Nephron (organoid): Measurements from ENCODE around the gene CDKN1A.

Experiments used
- H3K27ac Mint-ChIP-seq, 3 experiments: 2 replicates each; pipeline ENCODE4 v1.8.0; 2020; ENCODE audit warnings: mixed read lengths in 3 of 3, mild to moderate bottlenecking in 2 of 3, moderate library complexity in 1 of 3
- H3K27me3 Mint-ChIP-seq: 2 replicates; pipeline ENCODE4 v1.8.0; 2021; ENCODE audit warnings: low read depth, mild to moderate bottlenecking, moderate library complexity, mixed read lengths
- H3K36me3 Mint-ChIP-seq: 2 replicates; pipeline ENCODE4 v1.8.0; 2020; ENCODE audit warnings: low read depth, mixed read lengths
- H3K4me1 Mint-ChIP-seq: 2 replicates; pipeline ENCODE4 v1.8.0; 2020; ENCODE audit warnings: mixed read lengths
- H3K4me3 Mint-ChIP-seq, 3 experiments: 2 replicates each; pipeline ENCODE4 v1.8.0; 2020; ENCODE audit warnings: mild to moderate bottlenecking in 3 of 3, mixed read lengths in 3 of 3, moderate library complexity in 2 of 3
- H3K9me3 Mint-ChIP-seq: 2 replicates; pipeline ENCODE4 v1.8.0; 2020; ENCODE audit warnings: mixed read lengths
- CTCF ChIP-seq, 3 experiments: fragments of 200-600 bp; sonication (generic); IDR thresholded peaks; one replicate each; pipeline ENCODE4 v1.5.0; 2021; ENCODE audit warnings: antibody characterized with exemption in 3 of 3; ENCODE audit not compliant: unreplicated experiment in 3 of 3

The CDKN1A gene

GRCh38 chr6:36657942-36658544, 20.5 kb upstream of the CDKN1A start:
- H3K4me3 Mint-ChIP-seq = no peak overlapping the region
- peaks cover 31% of the 10 kb centered on the region for H3K4me1 Mint-ChIP-seq
- H3K36me3 Mint-ChIP-seq = no peaks in the 10 kb centered on the region
- no peaks in the 10 kb centered on the region for H3K9me3 Mint-ChIP-seq
- no peak for TF ChIP-seq CTCF (IDR thresholded peaks at IDR 0.05; ENCODE audit: unreplicated experiment in 3 of 3)
- H3K27ac Mint-ChIP-seq = no peak overlapping the region
- peaks cover 6% of the 10 kb centered on the region for H3K27me3 Mint-ChIP-seq

GRCh38 chr6:36659271-36659670, 19.2 kb upstream of the CDKN1A start:
- H3K4me1 Mint-ChIP-seq = peaks cover 36% of the 10 kb centered on the region
- no peak overlapping the region for H3K27ac Mint-ChIP-seq
- no peak overlapping the region for H3K4me3 Mint-ChIP-seq
- H3K9me3 Mint-ChIP-seq = no peaks in the 10 kb centered on the region
- H3K27me3 Mint-ChIP-seq = peaks cover 10% of the 10 kb centered on the region
- no peak for TF ChIP-seq CTCF (IDR thresholded peaks at IDR 0.05; ENCODE audit: unreplicated experiment in 3 of 3)
- H3K36me3 Mint-ChIP-seq = no peaks in the 10 kb centered on the region

GRCh38 chr6:36660771-36661471, 17.6 kb upstream of the CDKN1A start:
- Mint-ChIP-seq H3K9me3 (no peaks in the 10 kb centered on the region), H3K27me3 (peaks cover 10% of the 10 kb centered on the region), H3K4me3 (no peak overlapping the region), H3K36me3 (no peaks in the 10 kb centered on the region), H3K27ac (no peak overlapping the region), H3K4me1 (peaks cover 29% of the 10 kb centered on the region)
- no peak for TF ChIP-seq CTCF (IDR thresholded peaks at IDR 0.05; ENCODE audit: unreplicated experiment in 3 of 3)

- Mint-ChIP-seq H3K27ac (no peak overlapping the region), H3K36me3 (no peaks in the 10 kb centered on the region), H3K4me1 (peaks cover 35% of the 10 kb centered on the region), H3K9me3 (no peaks in the 10 kb centered on the region), H3K4me3 (no peak overlapping the region), H3K27me3 (peaks cover 14% of the 10 kb centered on the region)
- no peak for TF ChIP-seq CTCF (IDR thresholded peaks at IDR 0.05; ENCODE audit: unreplicated experiment in 3 of 3)
Observed at GRCh38 chr6:36662380-36662779, 16.1 kb upstream of the CDKN1A start.

- no peak for TF ChIP-seq CTCF (IDR thresholded peaks at IDR 0.05; ENCODE audit: unreplicated experiment in 3 of 3)
- peaks cover 33% of the 10 kb centered on the region for H3K4me1 Mint-ChIP-seq
Observed at GRCh38 chr6:36662827-36663256, 15.7 kb upstream of the CDKN1A start.

More at GRCh38 chr6:36662827-36663256, 15.7 kb upstream of the CDKN1A start:
- Mint-ChIP-seq H3K4me3 (no peak overlapping the region), H3K27me3 (peaks cover 14% of the 10 kb centered on the region), H3K27ac (no peak overlapping the region), H3K36me3 (no peaks in the 10 kb centered on the region), H3K9me3 (no peaks in the 10 kb centered on the region)
